Ishikawa (cell line): ENCODE data around the gene SSUH2.
A peak's percentile ranks its signal among the peaks of the same experiment; 100 is the strongest.

Source experiments
- EP300 ChIP-seq: IDR thresholded peaks from 2 replicates; pipeline ENCODE4 v1.6.1; 2012; ENCODE audit warnings: borderline replicate concordance
- NFIC ChIP-seq: IDR thresholded peaks from 2 replicates; pipeline ENCODE4 v1.6.1; 2012
- RAD21 ChIP-seq: IDR thresholded peaks from 2 replicates; pipeline ENCODE4 v1.6.1; 2012; ENCODE audit warnings: low read depth
- REST ChIP-seq: IDR thresholded peaks from 2 replicates; pipeline ENCODE4 v1.6.1; 2012; ENCODE audit warnings: low read depth, mild to moderate bottlenecking
- TEAD4 ChIP-seq: IDR thresholded peaks from 2 replicates; pipeline ENCODE4 v1.6.1; 2012
- YY1 ChIP-seq: IDR thresholded peaks from 2 replicates; pipeline ENCODE4 v1.6.1; 2012; ENCODE audit warnings: low read depth
- TF ChIP-seq, protein P1 (sequence below): IDR thresholded peaks from 2 replicates; pipeline ENCODE4 v1.6.1; 2012
- TF ChIP-seq, protein P2 (sequence below): IDR thresholded peaks from 2 replicates; pipeline ENCODE4 v1.6.1; 2012

- TF ChIP-seq, protein P1, sequence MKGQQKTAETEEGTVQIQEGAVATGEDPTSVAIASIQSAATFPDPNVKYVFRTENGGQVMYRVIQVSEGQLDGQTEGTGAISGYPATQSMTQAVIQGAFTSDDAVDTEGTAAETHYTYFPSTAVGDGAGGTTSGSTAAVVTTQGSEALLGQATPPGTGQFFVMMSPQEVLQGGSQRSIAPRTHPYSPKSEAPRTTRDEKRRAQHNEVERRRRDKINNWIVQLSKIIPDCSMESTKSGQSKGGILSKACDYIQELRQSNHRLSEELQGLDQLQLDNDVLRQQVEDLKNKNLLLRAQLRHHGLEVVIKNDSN = no peak
- peak; percentile 39 for TF ChIP-seq RAD21
- TF ChIP-seq, protein P2, sequence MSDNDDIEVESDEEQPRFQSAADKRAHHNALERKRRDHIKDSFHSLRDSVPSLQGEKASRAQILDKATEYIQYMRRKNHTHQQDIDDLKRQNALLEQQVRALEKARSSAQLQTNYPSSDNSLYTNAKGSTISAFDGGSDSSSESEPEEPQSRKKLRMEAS = no peak
- no peak for TF ChIP-seq EP300
- TF ChIP-seq NFIC = no peak
- no peak for TF ChIP-seq YY1
- TF ChIP-seq REST = no peak
- TF ChIP-seq TEAD4 = no peak
Measured at GRCh38 chr3:8635631-8636030, 9.0 kb downstream of the SSUH2 start.
